GM23248 (cell line): Measurements from ENCODE around the gene TMEM132C. TPM values are rescaled to one million over a fixed set of nuclear protein-coding genes. Genes with fewer than 3 reads are reported as not detected.

Experiments
- DNase-seq: peaks from one replicate; pipeline ENCODE4 v3.0.0-alpha.2; 2015
- H2AFZ ChIP-seq: fragments of 200-600 bp; sonication (generic); 2 replicates; pipeline ENCODE4 v1.6.1; 2016; ENCODE audit warnings: antibody characterized with exemption
- H3F3A ChIP-seq: fragments of 200-600 bp; sonication (generic); 2 replicates; pipeline ENCODE4 v1.6.1; 2016; ENCODE audit warnings: mild to moderate bottlenecking, antibody characterized with exemption, mixed run types; ENCODE audit not compliant: insufficient read depth
- H3K27ac ChIP-seq: fragments of 200-600 bp; sonication (generic); 2 replicates; pipeline ENCODE4 v1.5.1; 2016; ENCODE audit warnings: mild to moderate bottlenecking
- H3K27me3 ChIP-seq: fragments of 200-600 bp; sonication (generic); replicated peaks from 2 replicates; pipeline ENCODE4 v1.6.1; 2016; ENCODE audit warnings: mild to moderate bottlenecking; ENCODE audit not compliant: insufficient read depth
- H3K36me3 ChIP-seq: fragments of 200-600 bp; sonication (generic); 2 replicates; pipeline ENCODE4 v1.6.1; 2016; ENCODE audit warnings: low read depth, mild to moderate bottlenecking
- H3K4me1 ChIP-seq: fragments of 200-600 bp; sonication (generic); 2 replicates; pipeline ENCODE4 v1.6.1; 2016; ENCODE audit warnings: mild to moderate bottlenecking; ENCODE audit not compliant: insufficient read depth
- H3K4me2 ChIP-seq: fragments of 200-600 bp; sonication (generic); one replicate; pipeline ENCODE4 v1.6.1; 2016; ENCODE audit warnings: mild to moderate bottlenecking; ENCODE audit not compliant: unreplicated experiment
- H3K4me3 ChIP-seq: fragments of 200-600 bp; sonication (generic); 2 replicates; pipeline ENCODE4 v1.5.1; 2016; ENCODE audit warnings: mild to moderate bottlenecking
- H3K79me2 ChIP-seq: fragments of 200-600 bp; sonication (generic); 2 replicates; pipeline ENCODE4 v1.6.1; 2016; ENCODE audit warnings: mild to moderate bottlenecking; ENCODE audit not compliant: insufficient read depth
- H3K9ac ChIP-seq: fragments of 200-600 bp; sonication (generic); 2 replicates; pipeline ENCODE4 v1.6.1; 2016; ENCODE audit warnings: mild to moderate bottlenecking
- H3K9me2 ChIP-seq: fragments of 200-600 bp; sonication (generic); 2 replicates; pipeline ENCODE4 v1.6.1; 2016; ENCODE audit warnings: mixed run types, mild to moderate bottlenecking, moderate library complexity; ENCODE audit not compliant: insufficient read depth
- H3K9me3 ChIP-seq: fragments of 200-600 bp; sonication (generic); one replicate; pipeline ENCODE4 v1.6.1; 2017; ENCODE audit warnings: low read depth
- H4K20me1 ChIP-seq: fragments of 200-600 bp; sonication (generic); 2 replicates; pipeline ENCODE4 v1.6.0; 2016; ENCODE audit not compliant: insufficient read depth
- EZH2 ChIP-seq: fragments of 200-600 bp; sonication (generic); IDR thresholded peaks from 2 replicates; pipeline ENCODE4 v1.6.1; 2018; ENCODE audit warnings: antibody characterized with exemption, mild to moderate bottlenecking; ENCODE audit not compliant: insufficient read depth, poor library complexity, severe bottlenecking
- EZH2phosphoT487 ChIP-seq: fragments of 200-600 bp; sonication (generic); IDR thresholded peaks from 2 replicates; pipeline ENCODE4 v1.6.1; 2018; ENCODE audit warnings: antibody characterized with exemption, moderate library complexity, mild to moderate bottlenecking, low read depth; ENCODE audit not compliant: insufficient read depth
- WGBS, 2 experiments: methylation state at CpG; one replicate each; pipeline ENCODE4 v1.1.6; 2015 to 2017; ENCODE audit warnings: low lambda C conversion rate in 2 of 2, low coverage in 1 of 2; ENCODE audit errors: missing lambda C conversion rate in 2 of 2; 5-methylcytosine and 5-hydroxymethylcytosine counted together
- in situ Hi-C: fragments of 300-500 bp; cut with MboI; formaldehyde crosslinking; loops from 2 replicates; pipeline ENCODE4 v1.15.0; 2020
- microRNA-seq: library from miRNA; unstranded; fragments of <30 nt; microRNA quantifications from one replicate; pipeline ENCODE4, GENCODE V29; 2016; ENCODE audit warnings: borderline number of aligned reads
- polyA plus RNA-seq: library from polyadenylated mRNA; unstranded; fragments of >200 nt; fragmentation: Nextera tagmentation; extraction: Ambion mirVana; gene quantifications from 2 replicates; pipeline ENCODE4 v1.2.1, GENCODE V29; 2016
- small RNA-seq: library from RNA; depleted of rRNA; stranded (forward); fragments of <200 nt; gene quantifications from one replicate; pipeline ENCODE3, GENCODE V24; 2014; ENCODE audit warnings: low read depth, low replicate concordance
- total RNA-seq: library from RNA; depleted of rRNA; stranded (reverse); fragments of >200 nt; shearing (Covaris generic); gene quantifications from 2 replicates; pipeline ENCODE4 v1.2.3, GENCODE V29; 2014

The TMEM132C gene
- total and polyA plus RNA-seq, 2 experiments from 2014 or later, result not detected

GRCh38 chr12:128754275-128754674, 487.3 kb downstream of the TMEM132C start:
- Histone ChIP-seq H3K9me2 (no peaks in the 10 kb centered on the region), H3K36me3 (no peaks in the 10 kb centered on the region), H3K4me1 (no peaks in the 10 kb centered on the region), H2AFZ (no peak overlapping the region), H3K79me2 (no peaks in the 10 kb centered on the region), H3K4me3 (no peak overlapping the region), H3F3A (no peaks in the 10 kb centered on the region), H3K27ac (no peak overlapping the region), H3K4me2 (no peak overlapping the region), H4K20me1 (no peaks in the 10 kb centered on the region), H3K9ac (no peak overlapping the region), H3K9me3 (no peaks in the 10 kb centered on the region), H3K27me3 (no peaks in the 10 kb centered on the region)
- WGBS, 2 experiments, result 20 to 22% methylated on average over 3 of the region's 3 CpGs
- TF ChIP-seq EZH2, result no peak
- no peak for TF ChIP-seq EZH2phosphoT487
- in situ Hi-C loops, result no loop called here
- peak; percentile 17 for DNase-seq

GRCh38 chr12:128755566-128755965, 488.6 kb downstream of the TMEM132C start:
- Histone ChIP-seq H3K9ac (no peak overlapping the region), H4K20me1 (no peaks in the 10 kb centered on the region), H3K27ac (no peak overlapping the region), H3K36me3 (no peaks in the 10 kb centered on the region), H3K4me2 (no peak overlapping the region), H3K27me3 (no peaks in the 10 kb centered on the region), H3F3A (no peaks in the 10 kb centered on the region), H3K4me3 (no peak overlapping the region), H3K9me2 (no peaks in the 10 kb centered on the region), H3K4me1 (no peaks in the 10 kb centered on the region), H3K79me2 (no peaks in the 10 kb centered on the region), H2AFZ (no peak overlapping the region), H3K9me3 (no peaks in the 10 kb centered on the region)
- in situ Hi-C loops, result no loop called here
- WGBS, 2 experiments, result 22 to 30% methylated on average over 4 of the region's 4 CpGs
- no peak for DNase-seq
- TF ChIP-seq EZH2phosphoT487 (no peak), EZH2 (no peak)

Small RNA genes lying within 50 kb of the gene (microRNA-seq; reads per million reads assigned to microRNA genes)
- gene MIR3612 (not detected), gene MIR4419B (not detected)

Small RNA genes lying within 50 kb of the gene (small RNA-seq; reads per million reads assigned to genes)
- gene MIR3612, result not detected
- not detected for gene MIR4419B
